WTC11 (cell line): Measurements from ENCODE around the gene CENPX.

Experiments
- ATF1 ChIP-seq: sonication (generic); formaldehyde crosslinking; IDR thresholded peaks from 2 replicates; pipeline ENCODE4 v1.8.1; 2023; ENCODE audit warnings: mild to moderate bottlenecking, moderate library complexity, missing genetic modification reagents
- CTCF ChIP-seq: fragments of 200-600 bp; IDR thresholded peaks from 2 replicates; pipeline ENCODE4 v1.8.0; 2022; ENCODE audit warnings: antibody characterized with exemption
- E2F4 ChIP-seq: sonication (generic); formaldehyde crosslinking; IDR thresholded peaks from 2 replicates; pipeline ENCODE4 v1.8.1; 2022; ENCODE audit warnings: low read depth, mild to moderate bottlenecking, moderate library complexity, missing genetic modification reagents, borderline replicate concordance
- ELF4 ChIP-seq: sonication (generic); formaldehyde crosslinking; IDR thresholded peaks from 2 replicates; pipeline ENCODE4 v1.8.1; 2022; ENCODE audit warnings: low read depth, mild to moderate bottlenecking, moderate library complexity, missing genetic modification reagents
- FOXK1 ChIP-seq: sonication (generic); formaldehyde crosslinking; IDR thresholded peaks from 2 replicates; pipeline ENCODE4 v1.8.0; 2022; ENCODE audit warnings: mild to moderate bottlenecking, moderate library complexity, missing genetic modification reagents
- GABPB1 ChIP-seq: sonication (generic); formaldehyde crosslinking; IDR thresholded peaks from 2 replicates; pipeline ENCODE4 v1.8.1; 2023; ENCODE audit warnings: mild to moderate bottlenecking, missing genetic modification reagents
- MAX ChIP-seq: sonication (generic); formaldehyde crosslinking; IDR thresholded peaks from 2 replicates; pipeline ENCODE4 v1.8.0; 2022; ENCODE audit warnings: mild to moderate bottlenecking, missing genetic modification reagents
- MLX ChIP-seq: sonication (generic); formaldehyde crosslinking; IDR thresholded peaks from 2 replicates; pipeline ENCODE4 v1.8.1; 2023; ENCODE audit warnings: mild to moderate bottlenecking, missing genetic modification reagents, moderate library complexity
- MYBL2 ChIP-seq: sonication (generic); formaldehyde crosslinking; IDR thresholded peaks from 2 replicates; pipeline ENCODE4 v1.8.1; 2023; ENCODE audit warnings: mild to moderate bottlenecking, moderate library complexity, missing genetic modification reagents
- NR2C2 ChIP-seq: sonication (generic); formaldehyde crosslinking; IDR thresholded peaks from 2 replicates; pipeline ENCODE4 v1.8.0; 2022; ENCODE audit warnings: mild to moderate bottlenecking, missing genetic modification reagents
- NR3C1 ChIP-seq: sonication (generic); formaldehyde crosslinking; conservative IDR thresholded peaks from 2 replicates; pipeline ENCODE4 v1.8.1; 2023; ENCODE audit warnings: low read depth, mild to moderate bottlenecking, missing genetic modification reagents
- SMAD3 ChIP-seq: sonication (generic); formaldehyde crosslinking; IDR thresholded peaks from 2 replicates; pipeline ENCODE4 v1.8.0; 2022; ENCODE audit warnings: missing genetic modification reagents, mild to moderate bottlenecking, borderline replicate concordance
- USF1 ChIP-seq: sonication (generic); formaldehyde crosslinking; IDR thresholded peaks from 2 replicates; pipeline ENCODE4 v1.8.0; 2022; ENCODE audit warnings: mild to moderate bottlenecking, missing genetic modification reagents

GRCh38 chr17:82060001-82060380 is 37.3 kb upstream of the CENPX start:
- TF ChIP-seq CTCF: no peak
- no peak for TF ChIP-seq MLX (CRISPR knock-in tag)
- TF ChIP-seq ATF1 (CRISPR knock-in tag): no peak
- no peak for TF ChIP-seq FOXK1 (CRISPR knock-in tag)
- no peak for TF ChIP-seq GABPB1 (CRISPR knock-in tag)
- no peak for TF ChIP-seq NR3C1
- TF ChIP-seq NR2C2 (CRISPR knock-in tag): no peak
- TF ChIP-seq MAX: no peak
- TF ChIP-seq MYBL2 (CRISPR knock-in tag): no peak
- no peak for TF ChIP-seq USF1 (CRISPR knock-in tag)
- no peak for TF ChIP-seq ELF4 (CRISPR knock-in tag)
- no peak for TF ChIP-seq SMAD3 (CRISPR knock-in tag)
- no peak for TF ChIP-seq E2F4 (CRISPR knock-in tag)
